H9 (cell line): ENCODE data around the gene MEPCE. TPM values are rescaled to one million over a fixed set of nuclear protein-coding genes. Genes with fewer than 3 reads are reported as not detected.

ENCODE experiments used
- DNase-seq: peaks from one replicate; pipeline ENCODE4 v3.0.0-alpha.2; 2017
- H2AFZ ChIP-seq: one replicate; pipeline ENCODE4 v1.6.1; 2013; ENCODE audit warnings: mild to moderate bottlenecking, low read length, control low read depth, moderate library complexity
- H2AK5ac ChIP-seq: 2 replicates; pipeline ENCODE4 v1.6.1; 2013; ENCODE audit warnings: low read length, control low read depth, mixed read lengths; ENCODE audit not compliant: insufficient read length
- H2BK120ac ChIP-seq: one replicate; pipeline ENCODE4 v1.6.1; 2013; ENCODE audit warnings: low read depth, mild to moderate bottlenecking, low read length, control low read depth, inconsistent platforms; ENCODE audit not compliant: poor library complexity, severe bottlenecking
- H2BK12ac ChIP-seq: 2 replicates; pipeline ENCODE4 v1.6.1; 2013; ENCODE audit warnings: low read length, control low read depth, mixed read lengths, low read depth; ENCODE audit not compliant: insufficient read length
- H2BK15ac ChIP-seq: 2 replicates; pipeline ENCODE4 v1.6.1; 2013; ENCODE audit warnings: low read depth, low read length, control low read depth
- H2BK20ac ChIP-seq: one replicate; pipeline ENCODE4 v1.6.1; 2013; ENCODE audit warnings: low read depth, mild to moderate bottlenecking, low read length, control low read depth, inconsistent platforms; ENCODE audit not compliant: poor library complexity, severe bottlenecking
- H2BK5ac ChIP-seq: 2 replicates; pipeline ENCODE4 v1.6.1; 2013; ENCODE audit warnings: low read length, control low read depth, mixed read lengths; ENCODE audit not compliant: insufficient read length
- H3K14ac ChIP-seq: 2 replicates; pipeline ENCODE4 v1.6.1; 2013; ENCODE audit warnings: low read length, control low read depth; ENCODE audit not compliant: insufficient read depth
- H3K18ac ChIP-seq: 2 replicates; pipeline ENCODE4 v1.6.1; 2013; ENCODE audit warnings: low read depth, mild to moderate bottlenecking, mixed read lengths, low read length, control low read depth; ENCODE audit not compliant: insufficient read length
- H3K23ac ChIP-seq: 2 replicates; pipeline ENCODE4 v1.6.1; 2013; ENCODE audit warnings: low read length, control low read depth, mixed read lengths, low read depth; ENCODE audit not compliant: insufficient read length
- H3K23me2 ChIP-seq: 2 replicates; pipeline ENCODE4 v1.6.1; 2013; ENCODE audit warnings: low read depth, mild to moderate bottlenecking, mixed read lengths, low read length, control low read depth; ENCODE audit not compliant: insufficient read length, poor library complexity, severe bottlenecking
- H3K27ac ChIP-seq: 2 replicates; pipeline ENCODE4 v1.5.1; 2013; ENCODE audit warnings: low read length, control low read depth, mixed read lengths, low read depth; ENCODE audit not compliant: insufficient read length
- H3K27me3 ChIP-seq: 2 replicates; pipeline ENCODE4 v1.6.1; 2013; ENCODE audit warnings: low read length, control low read depth, inconsistent platforms; ENCODE audit not compliant: insufficient read depth
- H3K4ac ChIP-seq: 2 replicates; pipeline ENCODE4 v1.6.1; 2013; ENCODE audit warnings: low read depth, mild to moderate bottlenecking, control low read depth, inconsistent platforms, low read length, moderate library complexity
- H3K4me1 ChIP-seq: 2 replicates; pipeline ENCODE4 v1.6.1; 2013; ENCODE audit warnings: low read length, control low read depth, inconsistent platforms; ENCODE audit not compliant: insufficient read depth
- H3K4me2 ChIP-seq: 2 replicates; pipeline ENCODE4 v1.6.1; 2013; ENCODE audit warnings: low read length, control low read depth, mixed read lengths; ENCODE audit not compliant: insufficient read length, insufficient read depth
- H3K56ac ChIP-seq: 2 replicates; pipeline ENCODE4 v1.6.1; 2013; ENCODE audit warnings: low read depth, mild to moderate bottlenecking, mixed read lengths, low read length, control low read depth; ENCODE audit not compliant: insufficient read length
- H3K79me1 ChIP-seq: 2 replicates; pipeline ENCODE4 v1.6.1; 2013; ENCODE audit warnings: low read depth, mild to moderate bottlenecking, moderate library complexity, low read length, control low read depth, inconsistent platforms; ENCODE audit not compliant: insufficient read depth, poor library complexity, severe bottlenecking
- H3K79me2 ChIP-seq: 2 replicates; pipeline ENCODE4 v1.6.1; 2013; ENCODE audit warnings: low read length, control low read depth, inconsistent platforms; ENCODE audit not compliant: insufficient read depth
- H3K9ac ChIP-seq: 2 replicates; pipeline ENCODE4 v1.6.1; 2013; ENCODE audit warnings: low read length, control low read depth, mixed read lengths; ENCODE audit not compliant: insufficient read length; ENCODE audit errors: extremely low read depth
- H3K9me3 ChIP-seq: one replicate; pipeline ENCODE4 v1.6.1; 2013; ENCODE audit warnings: low read depth, low read length, inconsistent platforms; ENCODE audit not compliant: control insufficient read depth
- H3T11ph ChIP-seq: one replicate; pipeline ENCODE4 v1.6.1; 2013; ENCODE audit warnings: mild to moderate bottlenecking, low read length, control low read depth, inconsistent platforms
- H4K20me1 ChIP-seq: one replicate; pipeline ENCODE4 v1.6.1; 2013; ENCODE audit not compliant: control insufficient read depth, insufficient read length, insufficient read depth
- H4K5ac ChIP-seq: 2 replicates; pipeline ENCODE4 v1.6.1; 2013; ENCODE audit warnings: low read depth, mild to moderate bottlenecking, mixed read lengths, low read length, control low read depth; ENCODE audit not compliant: insufficient read length
- H4K8ac ChIP-seq: replicated peaks from 2 replicates; pipeline ENCODE4 v1.6.1; 2013; ENCODE audit warnings: low read length, control low read depth, mixed read lengths, low read depth; ENCODE audit not compliant: insufficient read length
- H4K91ac ChIP-seq: 2 replicates; pipeline ENCODE4 v1.6.1; 2013; ENCODE audit warnings: low read depth, mild to moderate bottlenecking, moderate library complexity, mixed read lengths, low read length, control low read depth; ENCODE audit not compliant: insufficient read length
- H3K27ac Mint-ChIP-seq, 3 experiments: 2 replicates in 2 of 3; 3 replicates in 1 of 3; pipeline ENCODE4 v1.8.0; 2020 to 2021; ENCODE audit warnings: mixed read lengths in 3 of 3, mild to moderate bottlenecking in 1 of 3, moderate library complexity in 1 of 3
- H3K27me3 Mint-ChIP-seq: 2 replicates; pipeline ENCODE4 v1.8.0; 2021; ENCODE audit warnings: low read depth, mild to moderate bottlenecking, moderate library complexity, mixed read lengths
- H3K36me3 Mint-ChIP-seq, 3 experiments: 2 replicates in 2 of 3; 3 replicates in 1 of 3; pipeline ENCODE4 v1.8.0; 2020 to 2021; ENCODE audit warnings: low read depth in 3 of 3, mixed read lengths in 3 of 3; ENCODE audit not compliant: insufficient read depth in 1 of 3
- H3K4me1 Mint-ChIP-seq, 2 experiments: 2 replicates each; pipeline ENCODE4 v1.8.0; 2020; ENCODE audit warnings: mixed read lengths in 2 of 2
- H3K4me3 Mint-ChIP-seq, 2 experiments: 2 replicates in 1 of 2; 3 replicates in 1 of 2; pipeline ENCODE4 v1.8.0; 2020 to 2021; ENCODE audit warnings: mild to moderate bottlenecking in 2 of 2, mixed read lengths in 2 of 2, moderate library complexity in 1 of 2
- H3K9me3 Mint-ChIP-seq, 2 experiments: 2 replicates in 1 of 2; 3 replicates in 1 of 2; pipeline ENCODE4 v1.8.0; 2020; ENCODE audit warnings: mild to moderate bottlenecking in 2 of 2, mixed read lengths in 2 of 2, moderate library complexity in 1 of 2
- CTCF ChIP-seq: fragments of 200-600 bp; sonication (generic); conservative IDR thresholded peaks from 3 replicates; pipeline ENCODE4 v1.8.0; 2021; ENCODE audit warnings: antibody characterized with exemption, mild to moderate bottlenecking
- WGBS: extraction: QIAGEN DNeasy Blood & Tissue Kit; methylation state at CpG from one replicate; pipeline ENCODE4 v1.1.7; 2013; ENCODE audit warnings: missing lambda C conversion rate, low lambda C conversion rate, mixed read lengths; ENCODE audit not compliant: insufficient read length; ENCODE audit errors: extremely low coverage; 5-methylcytosine and 5-hydroxymethylcytosine counted together
- total RNA-seq: library from RNA; stranded (reverse); gene quantifications from 2 replicates; pipeline ENCODE4 v1.2.1, GENCODE V29; 2021

MEPCE gene
- total RNA-seq, 1 experiment from 2014 or later, result 68.0 TPM

- no peak for TF ChIP-seq CTCF
- Histone ChIP-seq H2BK5ac (no peak overlapping the region), H4K8ac (no peak overlapping the region), H3T11ph (no peak overlapping the region), H3K9ac (no peak overlapping the region), H3K18ac (no peak overlapping the region), H3K23ac (no peak overlapping the region), H2BK20ac (no peak overlapping the region), H3K23me2 (peaks cover 11% of the 10 kb centered on the region), H2BK120ac (no peak overlapping the region), H3K79me1 (peaks cover 3% of the 10 kb centered on the region), H3K4me1 (no peaks in the 10 kb centered on the region), H2BK15ac (no peak overlapping the region), H3K4me2 (no peak overlapping the region), H2BK12ac (no peak overlapping the region), H4K20me1 (no peaks in the 10 kb centered on the region), H3K27ac (no peak overlapping the region), H3K79me2 (no peaks in the 10 kb centered on the region; the same call in 1 of the 2 replicates), H2AFZ (no peak overlapping the region), H4K5ac (no peak overlapping the region), H4K91ac (no peak overlapping the region), H3K4ac (no peak overlapping the region), H3K14ac (no peak overlapping the region), H3K56ac (no peak overlapping the region), H2AK5ac (no peak overlapping the region), H3K27me3 (no peaks in the 10 kb centered on the region), H3K9me3 (no peaks in the 10 kb centered on the region)
- Mint-ChIP-seq H3K27me3 (peaks cover 11% of the 10 kb centered on the region), H3K36me3 (peaks cover 37 to 56% (median 40%) of the 10 kb centered on the region in 3 experiments), H3K27ac (peak overlapping the region; percentile 61 to 95 (median 85); a peak in 4 of 7 replicates), H3K9me3 (peaks cover 0 to 10% of the 10 kb centered on the region in 2 experiments; a peak in 1 of 5 replicates), H3K4me3 (peak overlapping the region in 1 of 2 experiments; percentile 21; a peak in 2 of 5 replicates), H3K4me1 (peaks cover 45 to 46% of the 10 kb centered on the region in 2 experiments)
- WGBS, result no CpG with 5 or more reads among the region's 4 CpGs
- no peak for DNase-seq
These were observed 3.6 kb downstream of the MEPCE start for GRCh38 chr7:100433276-100433591.
